HG02885 (cell line): ENCODE results near the gene AUTS2.

ENCODE experiments used
- ATAC-seq: cut with Tn5 transposase; IDR thresholded peaks from one replicate; pipeline ENCODE4 v1.9.1; 2021; ENCODE audit warnings: mild to moderate bottlenecking; ENCODE audit not compliant: unreplicated experiment, poor library complexity

Gene AUTS2

DNA sequence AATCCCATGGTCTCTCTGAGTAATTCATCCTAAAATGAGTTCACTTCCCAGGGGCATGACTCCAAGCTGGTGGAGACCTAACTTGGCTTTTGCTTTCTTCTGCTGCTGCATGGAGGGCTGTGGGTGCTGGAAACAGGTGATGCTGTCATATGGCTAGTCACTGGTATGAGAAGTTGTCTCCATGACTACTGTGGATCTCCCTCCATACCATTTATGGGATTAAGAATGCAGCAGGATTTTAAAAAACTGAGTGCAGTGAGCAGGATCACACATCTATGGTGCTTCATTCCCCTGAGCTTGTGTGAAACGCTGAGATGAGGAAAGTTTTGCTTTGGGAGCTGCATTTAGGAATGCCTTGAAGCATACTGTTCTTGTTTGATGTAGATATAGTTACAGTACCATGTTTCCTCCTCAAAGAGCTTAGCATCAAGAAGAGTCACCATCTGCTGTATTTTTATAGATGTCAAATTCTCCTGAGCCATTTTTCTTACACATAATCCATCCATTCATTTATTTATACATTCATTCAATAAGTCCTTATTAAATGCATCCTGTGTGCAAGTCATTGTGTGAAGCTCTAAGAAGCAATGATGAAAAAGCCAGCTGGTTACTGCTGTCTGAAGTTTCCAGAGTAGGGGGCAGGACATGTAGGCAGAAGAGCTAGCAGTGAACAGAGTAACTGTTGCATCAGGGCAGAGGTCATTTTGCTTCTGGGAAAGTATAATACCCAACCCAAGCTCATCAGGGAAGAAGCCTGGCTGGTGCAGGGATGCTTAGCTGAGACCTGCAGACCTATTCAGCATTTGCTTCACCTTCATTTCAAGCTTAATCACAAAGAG is 534.8 kb downstream of the AUTS2 start:
- ATAC-seq = no peak

DNA sequence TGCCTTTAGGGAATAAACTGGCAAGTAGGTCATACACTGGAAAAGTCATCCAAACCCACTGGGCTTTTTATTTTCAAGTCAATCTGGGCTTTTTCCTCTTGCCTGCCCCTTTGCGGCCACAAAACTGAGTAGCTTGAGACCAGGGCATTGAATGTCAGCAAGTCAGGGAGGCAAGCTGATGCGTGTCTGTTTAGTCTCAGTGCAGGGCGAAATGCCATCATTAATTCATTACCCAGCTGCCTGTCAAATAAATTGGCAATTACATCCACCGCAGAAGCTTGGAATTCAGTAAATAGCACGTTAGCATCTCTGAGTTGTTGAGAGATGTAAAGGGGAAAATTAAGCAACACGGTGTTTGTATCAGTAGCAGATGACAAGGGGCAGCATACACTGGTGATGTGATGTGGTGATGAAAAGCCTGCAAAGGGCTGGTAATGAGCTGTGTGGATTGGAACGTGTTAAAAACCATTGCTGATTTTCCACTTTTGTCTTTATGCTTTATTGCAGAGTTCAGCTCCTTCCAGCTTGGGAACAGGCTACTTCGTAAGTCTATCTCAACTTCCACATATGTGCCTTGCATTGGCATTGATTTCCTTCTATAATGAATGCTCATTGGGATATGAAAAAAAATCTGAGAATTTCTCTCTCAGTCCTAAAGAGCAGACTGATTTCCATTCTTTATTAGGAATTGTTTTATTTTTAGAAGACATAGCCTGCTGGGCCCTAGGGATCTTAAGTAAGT is 535.9 kb downstream of the AUTS2 start:
- ATAC-seq = no peak

DNA sequence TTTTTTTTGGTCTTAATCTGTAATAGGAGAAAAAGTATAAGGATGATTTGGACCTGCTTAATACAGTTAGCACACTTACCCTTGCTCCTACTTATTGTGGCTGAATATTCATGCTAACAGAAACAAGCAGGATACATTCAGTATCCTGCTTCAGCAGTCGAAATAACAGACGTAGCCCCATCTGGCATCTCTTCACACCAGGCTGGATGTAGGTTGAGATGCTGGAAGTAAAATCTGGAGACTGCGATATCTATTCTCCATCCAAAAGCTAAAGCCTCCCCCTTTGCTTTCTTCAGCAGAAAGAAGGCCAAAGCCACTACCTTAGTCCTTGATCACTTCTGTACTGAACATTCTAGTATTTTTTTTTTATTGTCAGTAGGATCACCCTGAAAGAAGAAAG is 537.4 kb downstream of the AUTS2 start:
- ATAC-seq = no peak

DNA sequence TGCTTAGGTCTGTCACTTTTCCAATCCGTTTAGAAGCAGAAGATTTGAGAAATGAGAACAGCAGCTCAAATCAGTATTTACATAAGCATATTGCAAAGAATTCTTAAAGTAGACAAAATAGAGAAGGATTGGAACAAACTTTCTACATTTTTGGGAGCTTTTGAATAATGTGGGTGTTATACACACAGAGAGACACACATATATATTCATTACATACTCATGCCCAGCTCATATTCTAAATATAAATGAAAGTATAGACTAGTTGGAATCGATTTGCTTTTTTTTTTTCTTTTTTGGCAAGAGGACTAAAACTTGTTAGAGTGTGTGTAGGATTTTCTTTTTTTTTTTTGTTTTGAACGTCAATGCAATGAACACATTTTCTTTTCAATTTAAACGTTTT is 538.9 kb downstream of the AUTS2 start:
- no peak for ATAC-seq

- ATAC-seq = no peak
Measured at GRCh38 chr7:70142247-70142932, 544.1 kb downstream of the AUTS2 start.

DNA sequence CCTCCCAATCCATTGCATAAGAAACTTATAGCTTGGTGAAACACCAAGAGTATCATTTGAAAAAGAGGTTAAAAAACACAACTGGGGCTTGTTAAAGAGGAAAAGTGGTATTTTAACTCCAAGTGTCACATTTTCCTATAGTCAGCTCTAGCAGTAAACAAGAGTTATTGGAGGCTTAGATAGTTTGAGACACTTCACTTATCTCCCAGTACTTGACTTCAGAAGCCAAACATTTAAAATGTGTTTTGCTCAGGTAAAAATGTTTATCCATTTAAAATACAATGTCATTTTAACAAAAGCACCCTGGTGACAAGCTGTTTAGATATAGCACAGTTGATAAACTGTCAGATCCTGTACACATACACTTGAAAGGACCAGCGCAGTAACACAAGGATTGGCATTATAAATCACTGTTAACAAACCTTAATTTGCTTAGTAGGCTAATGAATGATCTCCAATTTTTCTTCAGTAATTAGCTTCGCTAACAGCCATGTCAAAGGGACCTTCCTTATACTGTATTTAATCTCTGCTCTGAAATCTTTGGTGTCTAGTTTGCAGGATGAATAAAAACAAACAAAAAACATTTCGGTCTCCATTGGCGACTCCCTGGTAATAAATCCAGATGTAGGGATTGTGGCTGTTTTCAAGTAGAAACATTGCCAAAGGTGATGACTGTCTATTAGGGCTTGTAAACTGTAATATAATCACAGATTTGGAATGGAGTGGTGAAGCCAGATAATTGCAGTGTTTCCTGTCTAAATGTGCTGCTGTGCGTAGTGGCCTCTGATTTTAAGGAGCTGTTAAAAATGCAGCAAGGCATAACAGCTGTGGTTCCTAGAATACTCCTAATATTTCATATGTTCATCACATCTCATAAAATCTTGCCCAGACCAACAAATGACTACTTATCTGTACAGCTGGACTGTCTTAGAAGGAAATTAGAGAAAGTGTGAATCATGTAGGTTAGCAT is 545.1 kb downstream of the AUTS2 start:
- ATAC-seq = no peak

DNA sequence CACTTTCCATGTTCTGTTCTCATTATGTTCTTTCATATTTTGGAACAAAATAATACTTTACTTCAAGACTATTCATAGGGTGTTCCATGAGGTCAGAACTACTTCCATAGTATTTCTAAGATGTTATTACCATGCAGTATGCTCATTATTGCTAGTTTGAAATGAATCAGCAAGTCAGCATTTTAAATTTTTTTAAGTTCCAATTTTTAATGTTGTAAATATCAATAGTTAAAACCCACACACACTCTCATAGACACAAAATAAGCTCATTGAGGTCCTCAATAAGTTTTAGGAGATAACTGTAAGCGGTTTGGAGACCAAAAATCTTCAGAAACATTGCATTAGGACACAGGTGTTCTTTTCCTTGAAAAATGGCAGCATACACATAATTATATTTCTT is 550.7 kb downstream of the AUTS2 start:
- no peak for ATAC-seq

GRCh38 chr7:70152313-70152712 is 554.0 kb downstream of the AUTS2 start:
- no peak for ATAC-seq

DNA sequence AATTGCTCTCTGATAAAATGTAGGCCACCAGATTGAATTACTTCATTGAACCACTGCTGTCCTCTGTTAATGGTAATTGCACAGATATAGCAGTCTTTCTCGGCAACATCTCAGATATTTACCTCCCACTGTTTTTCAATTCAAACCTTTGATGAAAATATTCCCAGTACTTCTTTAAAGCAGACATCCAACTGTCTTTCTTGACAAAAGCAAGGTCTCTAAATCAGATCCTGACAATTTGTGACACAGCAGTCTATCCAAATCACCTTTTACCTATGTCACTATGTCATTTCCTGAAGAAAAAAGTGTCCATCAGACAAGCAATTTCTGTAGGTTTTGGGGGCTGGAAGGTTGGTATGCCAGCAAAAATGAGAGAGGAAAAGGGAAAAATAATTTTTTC is 555.7 kb downstream of the AUTS2 start:
- ATAC-seq = no peak

GRCh38 chr7:70154521-70155180 is 556.4 kb downstream of the AUTS2 start:
- no peak for ATAC-seq

- ATAC-seq = no peak
Measured at GRCh38 chr7:70156057-70156456, 557.8 kb downstream of the AUTS2 start.

- no peak for ATAC-seq
Measured at GRCh38 chr7:70159121-70159520, 560.8 kb downstream of the AUTS2 start.

GRCh38 chr7:70165477-70166170 is 567.3 kb downstream of the AUTS2 start:
- no peak for ATAC-seq

DNA sequence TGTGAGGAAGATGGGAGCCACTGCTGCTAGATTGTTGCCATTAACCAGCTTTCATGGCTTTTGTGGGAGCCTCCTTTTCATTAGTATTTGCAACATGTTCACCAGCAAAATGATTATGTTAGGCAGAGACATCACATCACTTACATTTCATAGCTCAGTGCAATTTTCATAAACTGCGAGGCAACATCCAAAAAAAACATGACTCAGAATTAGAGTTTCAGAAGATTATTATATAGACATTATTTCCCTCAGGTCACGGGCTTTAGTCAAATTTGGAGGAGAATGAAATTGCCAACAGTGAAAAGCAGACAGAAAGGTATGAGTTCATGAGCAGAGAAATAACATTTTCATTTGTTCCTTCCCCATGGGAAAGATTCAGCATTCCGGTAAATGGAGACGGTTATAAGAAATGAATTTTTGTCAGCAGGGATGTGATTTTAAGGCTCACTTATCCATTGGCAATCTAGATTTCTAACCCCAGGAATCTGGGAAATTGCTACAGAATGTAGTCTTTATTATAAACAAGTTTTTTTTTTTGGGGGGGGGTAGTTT is 573.2 kb downstream of the AUTS2 start:
- no peak for ATAC-seq

DNA sequence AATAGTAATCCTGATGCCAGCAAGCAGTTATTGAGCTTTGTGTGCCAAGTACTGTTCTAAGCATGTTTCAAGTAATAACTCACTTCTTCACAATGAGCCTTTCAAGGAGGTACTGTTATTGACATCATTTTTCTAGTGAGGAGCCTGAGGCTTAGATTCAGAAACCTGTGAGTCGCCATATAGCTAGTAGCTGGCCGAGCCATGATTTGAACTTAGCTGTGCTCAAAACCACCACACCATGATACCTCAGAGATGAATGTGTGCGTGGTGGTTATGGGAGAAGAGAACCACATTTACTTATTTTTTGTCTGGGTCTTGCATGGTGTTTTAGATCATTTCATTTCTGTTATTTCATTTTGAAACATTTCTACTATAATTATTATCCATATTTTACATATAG is 578.9 kb downstream of the AUTS2 start:
- ATAC-seq = no peak

- no peak for ATAC-seq
Measured at GRCh38 chr7:70178211-70178610, 579.9 kb downstream of the AUTS2 start.

DNA sequence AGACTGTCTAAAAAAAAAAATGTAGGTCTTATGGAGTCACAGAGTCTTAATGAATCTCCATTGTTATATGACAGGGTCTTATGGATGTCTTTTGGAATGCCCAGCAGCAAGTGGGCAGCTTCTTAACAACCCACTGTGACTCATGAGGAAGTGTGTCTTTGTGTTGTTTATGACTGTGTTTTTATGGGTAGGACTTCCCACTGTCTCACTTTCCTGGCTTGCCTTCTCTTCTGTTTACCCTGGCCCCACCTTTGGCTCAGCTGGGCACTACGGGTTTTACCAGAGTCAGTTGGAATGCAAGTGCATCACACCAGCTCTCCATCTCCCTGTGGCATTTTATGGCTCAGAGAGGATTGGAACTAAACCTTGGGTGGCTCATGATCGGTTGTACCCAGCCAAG is 580.5 kb downstream of the AUTS2 start:
- no peak for ATAC-seq

DNA sequence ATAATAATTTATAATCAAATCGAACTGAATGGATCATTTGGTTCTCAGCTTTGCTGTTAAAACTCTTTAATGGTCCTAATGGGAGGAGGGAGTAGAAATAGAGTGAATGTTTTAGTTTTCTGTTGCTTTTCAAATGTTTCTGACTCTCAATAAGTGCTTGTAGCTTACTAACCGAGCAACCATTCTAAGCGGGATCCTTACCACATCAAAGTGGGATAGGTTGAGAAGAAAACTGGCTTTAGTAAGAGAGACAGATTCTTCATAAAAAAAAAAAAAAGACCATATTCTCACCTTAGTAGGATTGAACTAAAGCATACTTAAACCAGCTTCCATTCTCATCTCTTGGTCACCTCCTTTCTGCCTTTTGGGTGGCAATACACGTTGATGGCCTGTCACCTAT is 584.2 kb downstream of the AUTS2 start:
- no peak for ATAC-seq

DNA sequence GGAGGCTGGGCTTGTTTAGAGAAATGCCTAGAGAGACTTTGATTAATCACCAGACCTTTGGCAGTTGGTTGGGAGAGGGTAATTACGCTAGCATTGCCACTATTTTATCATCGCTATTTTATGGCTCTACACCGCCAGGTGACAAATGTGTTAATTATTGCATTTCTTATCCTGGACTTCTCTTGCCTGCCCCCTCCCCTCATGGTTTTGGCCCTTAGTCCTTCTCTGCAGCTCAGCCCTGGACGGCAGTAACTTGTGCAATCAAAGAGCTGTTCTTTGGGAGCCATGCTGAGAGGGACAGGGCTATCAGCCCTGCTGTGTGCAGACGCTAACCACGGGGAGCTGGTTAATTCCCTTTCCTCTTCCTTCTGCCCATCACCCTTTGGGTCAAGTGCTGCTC is 585.0 kb downstream of the AUTS2 start:
- ATAC-seq = no peak
